PC-3 (cell line): Measurements from ENCODE around the gene C9orf43.

Experiments
- CTCF ChIP-seq: fragments of 300-600 bp; sonication (generic); conservative IDR thresholded peaks from 2 replicates; pipeline ENCODE4 v1.5.1; 2017; ENCODE audit warnings: antibody characterized with exemption, low read depth, mild to moderate bottlenecking, low read length
- EZH2 ChIP-seq: fragments of 300-600 bp; sonication (generic); IDR thresholded peaks from one replicate; pipeline ENCODE4 v1.6.1; 2017; ENCODE audit warnings: antibody characterized with exemption, mild to moderate bottlenecking, low read length; ENCODE audit not compliant: unreplicated experiment
- EZH2phosphoT487 ChIP-seq: fragments of 300-600 bp; sonication (generic); IDR thresholded peaks from 2 replicates; pipeline ENCODE4 v1.6.1; 2018; ENCODE audit warnings: mild to moderate bottlenecking, antibody characterized with exemption, low read length, borderline replicate concordance

- no peak for TF ChIP-seq CTCF
- TF ChIP-seq EZH2phosphoT487: no peak
- no peak for TF ChIP-seq EZH2
These were observed 53.1 kb downstream of the C9orf43 start, which contains the start of gene RGS3 for GRCh38 chr9:113463418-113464285.
